OCI-LY1 (cell line): Measurements from ENCODE around the gene KDM2A.

Source experiments
- CTCF ChIP-seq: fragments of 200-600 bp; sonication (generic), shearing (Covaris generic); IDR thresholded peaks from 2 replicates; pipeline ENCODE4 v1.5.1; 2017; ENCODE audit warnings: mild to moderate bottlenecking, antibody characterized with exemption, low read length, moderate library complexity, mixed read lengths
- EZH2 ChIP-seq: fragments of 200-600 bp; sonication (generic), shearing (Covaris generic); IDR thresholded peaks from 2 replicates; pipeline ENCODE4 v1.8.0; 2017; ENCODE audit warnings: borderline replicate concordance, mixed run types, mild to moderate bottlenecking, antibody characterized with exemption, low read length, moderate library complexity, mixed read lengths

GRCh38 chr11:67270256-67271204 is 151.5 kb downstream of the KDM2A start:
- TF ChIP-seq CTCF (no peak), EZH2 (no peak)
